Nephron progenitor cell (in vitro differentiated cells): ENCODE data around the gene EBF3.

ENCODE experiments used
- DNase-seq: peaks from one replicate; pipeline ENCODE4 v3.0.0; 2021
- H3K27ac Mint-ChIP-seq: 2 replicates; pipeline ENCODE4 v1.8.0; 2021; ENCODE audit warnings: mild to moderate bottlenecking, moderate library complexity, mixed read lengths
- H3K27me3 Mint-ChIP-seq: 2 replicates; pipeline ENCODE4 v1.8.0; 2021; ENCODE audit warnings: mild to moderate bottlenecking, low read depth, mixed read lengths; ENCODE audit not compliant: poor library complexity
- H3K36me3 Mint-ChIP-seq: 2 replicates; pipeline ENCODE4 v1.8.0; 2021; ENCODE audit warnings: low read depth, mixed read lengths
- H3K4me1 Mint-ChIP-seq: 2 replicates; pipeline ENCODE4 v1.8.0; 2021; ENCODE audit warnings: mixed read lengths
- H3K4me3 Mint-ChIP-seq: 2 replicates; pipeline ENCODE4 v1.8.0; 2021; ENCODE audit warnings: mild to moderate bottlenecking, moderate library complexity, mixed read lengths
- H3K9me3 Mint-ChIP-seq: 2 replicates; pipeline ENCODE4 v1.8.0; 2021; ENCODE audit warnings: mild to moderate bottlenecking, moderate library complexity, mixed read lengths
- CTCF ChIP-seq: fragments of 200-600 bp; sonication (generic); IDR thresholded peaks from 2 replicates; pipeline ENCODE4 v1.5.0; 2021; ENCODE audit warnings: antibody characterized with exemption

EBF3 gene

GRCh38 chr10:129972966-129973673, 9.0 kb upstream of the EBF3 start:
- H3K4me1 Mint-ChIP-seq = peaks cover 33% of the 10 kb centered on the region
- H3K4me3 Mint-ChIP-seq = peak overlapping the region; percentile 57
- no peaks in the 10 kb centered on the region for H3K36me3 Mint-ChIP-seq
- TF ChIP-seq CTCF = no peak
- H3K9me3 Mint-ChIP-seq = no peaks in the 10 kb centered on the region
- DNase-seq = peak; percentile 29
- peaks cover 93% of the 10 kb centered on the region for H3K27me3 Mint-ChIP-seq
- no peak overlapping the region for H3K27ac Mint-ChIP-seq

- Mint-ChIP-seq H3K27me3 (peaks cover 93% of the 10 kb centered on the region), H3K4me3 (peak overlapping the region; percentile 76)
Measured at GRCh38 chr10:129972145-129972965, 8.3 kb upstream of the EBF3 start.

GRCh38 chr10:129971381-129972144, 7.5 kb upstream of the EBF3 start:
- H3K36me3 Mint-ChIP-seq = no peaks in the 10 kb centered on the region

More at GRCh38 chr10:129972145-129972965, 8.3 kb upstream of the EBF3 start:
- TF ChIP-seq CTCF = no peak
- peak; percentile 61 for DNase-seq
- H3K27ac Mint-ChIP-seq = no peak overlapping the region
- H3K4me1 Mint-ChIP-seq = peaks cover 33% of the 10 kb centered on the region
- H3K9me3 Mint-ChIP-seq = no peaks in the 10 kb centered on the region
- H3K36me3 Mint-ChIP-seq = no peaks in the 10 kb centered on the region

GRCh38 chr10:129970465-129971364, 6.6 kb upstream of the EBF3 start:
- Mint-ChIP-seq H3K4me3 (peak overlapping the region; percentile 81), H3K36me3 (no peaks in the 10 kb centered on the region), H3K4me1 (peaks cover 26% of the 10 kb centered on the region), H3K9me3 (no peaks in the 10 kb centered on the region), H3K27me3 (peaks cover 95% of the 10 kb centered on the region), H3K27ac (no peak overlapping the region)
- peak; percentile 31 for DNase-seq
- TF ChIP-seq CTCF = no peak

More at GRCh38 chr10:129971381-129972144, 7.5 kb upstream of the EBF3 start:
- Mint-ChIP-seq H3K4me1 (peaks cover 27% of the 10 kb centered on the region), H3K27me3 (peaks cover 93% of the 10 kb centered on the region), H3K27ac (no peak overlapping the region), H3K9me3 (no peaks in the 10 kb centered on the region), H3K4me3 (peak overlapping the region; percentile 76)
- DNase-seq = peak; percentile 81
- TF ChIP-seq CTCF = no peak

GRCh38 chr10:129969911-129970464, 5.9 kb upstream of the EBF3 start:
- H3K27me3 Mint-ChIP-seq = peaks cover 95% of the 10 kb centered on the region
- H3K27ac Mint-ChIP-seq = no peak overlapping the region
- no peak for DNase-seq
- H3K9me3 Mint-ChIP-seq = no peaks in the 10 kb centered on the region
- TF ChIP-seq CTCF = no peak
- H3K4me1 Mint-ChIP-seq = peaks cover 30% of the 10 kb centered on the region
- H3K4me3 Mint-ChIP-seq = peak overlapping the region; percentile 73
- no peaks in the 10 kb centered on the region for H3K36me3 Mint-ChIP-seq
